ENCODE measurements around the gene POLR2C.
"Not testable (repeated sequence)": the region's sequence is repeated elsewhere in the genome, so short reads cannot be mapped to it uniquely, and the experiment has no call there.

The POLR2C gene

DNA sequence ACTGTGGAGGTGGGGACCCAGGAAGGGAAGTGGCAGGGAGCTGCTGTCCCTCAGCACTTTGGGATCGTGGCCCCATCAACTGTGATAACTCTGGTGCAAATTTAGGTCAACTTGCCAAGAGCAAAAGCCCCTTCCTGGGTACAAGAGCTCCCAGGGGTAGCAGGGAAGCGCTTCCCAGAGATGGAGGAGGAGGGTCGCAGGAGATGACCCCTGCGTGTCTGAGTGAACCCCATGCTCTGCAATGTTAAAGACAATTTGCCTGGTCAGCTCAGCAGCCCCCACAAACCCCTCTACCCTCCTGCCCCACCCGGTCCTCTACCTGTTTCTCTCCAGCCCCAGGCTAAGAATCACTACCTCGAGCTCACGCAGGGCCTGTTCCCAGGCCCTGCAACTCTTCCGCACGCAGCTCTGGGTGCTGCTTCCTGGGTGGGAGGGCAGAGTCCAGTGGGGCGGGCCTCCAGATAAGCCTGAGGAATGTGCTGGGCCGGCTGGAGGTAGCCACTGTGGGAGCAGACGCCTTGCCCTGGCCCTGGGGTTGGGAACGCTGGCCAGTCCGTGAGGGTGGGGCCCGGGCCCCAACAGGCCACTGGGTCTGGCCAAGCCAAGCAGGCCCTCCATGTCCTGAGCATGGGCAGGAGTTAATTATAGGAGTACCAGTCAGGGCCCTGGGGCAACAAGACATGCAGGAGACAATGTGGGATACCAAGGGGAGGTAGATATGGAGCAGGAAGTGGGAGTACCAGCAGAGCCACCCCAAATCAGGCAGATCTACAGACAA, 17.7 kb downstream of the POLR2C start:
- no peak for DNase-seq

DNA sequence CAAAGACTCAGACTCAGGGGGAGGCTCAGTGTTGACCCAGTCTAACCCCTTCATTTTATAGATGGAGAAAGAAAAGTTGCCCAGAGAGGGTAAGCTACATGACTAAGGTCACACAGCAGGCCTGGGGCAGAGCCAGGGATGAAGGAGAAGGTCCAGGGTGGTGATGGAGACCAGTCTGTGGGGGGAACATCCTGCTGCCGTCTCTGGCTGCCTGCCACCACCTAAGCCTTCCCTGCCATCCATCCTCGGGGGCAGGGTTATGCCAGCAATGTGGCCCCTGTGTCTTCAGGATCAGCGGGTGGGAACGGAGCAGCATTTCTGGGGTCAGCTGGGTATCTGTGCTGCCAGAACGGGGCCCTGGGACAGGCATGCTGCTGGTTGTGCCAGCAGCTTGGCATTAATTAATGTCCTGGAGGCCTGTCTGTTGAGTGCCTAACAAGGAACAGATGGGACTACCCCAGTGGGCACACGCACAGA, 18.3 kb downstream of the POLR2C start:
- no peak for DNase-seq

DNA sequence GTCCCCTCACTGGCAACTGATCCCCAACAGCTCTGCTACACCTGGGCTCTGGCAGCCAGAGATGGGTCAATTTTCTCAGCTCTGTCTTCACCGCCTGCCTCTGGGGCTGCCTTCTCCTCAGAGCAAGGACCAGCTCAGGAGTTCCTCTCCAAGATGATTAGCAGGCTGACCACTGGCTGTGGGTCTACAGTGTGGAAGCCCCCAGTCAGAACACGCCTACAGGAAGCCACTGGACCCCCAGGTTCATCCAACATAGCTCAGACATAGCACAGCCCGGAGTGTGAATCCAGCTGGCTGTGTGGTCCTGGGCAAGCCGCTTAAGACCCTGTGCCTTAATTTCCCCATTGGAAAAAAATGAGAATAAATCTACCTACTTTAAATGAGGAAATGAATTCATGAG, 18.9 kb downstream of the POLR2C start:
- no peak for DNase-seq

DNA sequence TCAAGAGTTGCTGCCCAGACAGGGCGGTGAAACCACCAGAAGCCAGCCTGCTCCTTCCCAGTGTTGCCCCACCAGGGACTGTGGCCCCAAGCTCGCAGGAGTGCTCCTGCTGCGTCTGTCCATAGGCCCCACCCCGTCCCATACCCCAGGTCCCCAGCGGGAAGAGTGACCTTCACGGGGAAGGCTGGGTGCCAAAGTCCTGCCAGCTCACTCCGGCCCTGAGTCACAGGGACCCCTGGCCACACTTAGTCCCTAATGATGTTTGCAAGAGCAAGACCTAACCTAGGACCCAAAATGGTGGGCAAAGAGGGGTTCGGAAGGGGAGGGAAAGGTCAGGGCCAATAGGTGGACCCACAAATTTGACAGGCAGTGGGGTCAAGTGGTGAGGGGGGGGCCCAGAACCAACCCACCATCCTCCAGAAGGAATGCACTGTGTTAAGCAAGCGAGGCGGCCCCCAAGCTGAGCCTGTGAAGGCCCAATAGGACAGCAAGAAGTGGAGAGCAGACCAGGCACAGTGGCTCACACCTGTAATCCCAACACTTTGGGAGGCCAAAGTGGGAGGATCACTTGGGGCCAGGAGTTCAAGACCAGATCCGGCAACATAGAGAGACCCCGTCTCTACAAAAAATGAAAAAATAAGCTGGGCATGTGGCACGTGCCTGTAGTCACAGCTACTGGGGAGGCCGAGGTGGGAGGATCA, 20.5 kb downstream of the POLR2C start:
- DNase-seq = no peak

DNA sequence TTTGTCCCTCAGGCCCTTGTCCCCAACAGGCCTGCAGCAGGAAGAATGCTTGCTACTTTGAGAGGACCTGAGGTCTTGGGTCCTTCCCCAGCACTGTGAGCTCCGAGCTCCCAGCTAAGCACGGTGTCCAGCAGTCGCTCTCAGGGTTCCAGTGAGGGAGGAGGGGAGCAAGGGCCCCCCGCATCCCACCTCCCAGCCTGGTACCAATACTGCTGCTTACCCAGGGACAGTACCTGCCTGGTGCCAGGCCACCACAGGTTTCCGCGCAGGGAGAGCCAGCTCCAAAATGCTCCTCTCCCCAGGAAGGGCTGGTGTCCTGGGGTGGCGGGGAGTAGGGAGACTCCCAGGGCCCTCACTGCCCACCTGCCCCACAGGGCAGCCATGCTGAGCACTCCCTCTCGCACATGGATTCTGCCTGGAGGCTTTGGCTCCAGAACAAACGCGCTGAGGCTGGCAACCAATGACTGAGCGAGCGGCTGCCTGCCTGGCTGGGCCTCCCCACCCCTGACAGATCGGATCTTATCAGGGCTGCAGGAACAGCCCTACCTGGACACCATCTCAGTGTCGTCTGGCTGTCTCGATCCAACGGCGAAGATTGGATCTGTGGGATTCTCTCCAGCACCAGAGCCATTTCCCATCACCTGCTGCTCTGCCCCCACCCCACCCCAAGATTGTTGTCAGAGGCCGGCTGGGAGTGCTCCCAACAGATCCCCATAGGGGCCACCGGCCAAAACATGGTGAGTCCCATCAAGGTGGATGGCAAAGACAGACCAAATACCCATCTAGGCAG, 21.4 kb downstream of the POLR2C start:
- DNase-seq = no peak

DNA sequence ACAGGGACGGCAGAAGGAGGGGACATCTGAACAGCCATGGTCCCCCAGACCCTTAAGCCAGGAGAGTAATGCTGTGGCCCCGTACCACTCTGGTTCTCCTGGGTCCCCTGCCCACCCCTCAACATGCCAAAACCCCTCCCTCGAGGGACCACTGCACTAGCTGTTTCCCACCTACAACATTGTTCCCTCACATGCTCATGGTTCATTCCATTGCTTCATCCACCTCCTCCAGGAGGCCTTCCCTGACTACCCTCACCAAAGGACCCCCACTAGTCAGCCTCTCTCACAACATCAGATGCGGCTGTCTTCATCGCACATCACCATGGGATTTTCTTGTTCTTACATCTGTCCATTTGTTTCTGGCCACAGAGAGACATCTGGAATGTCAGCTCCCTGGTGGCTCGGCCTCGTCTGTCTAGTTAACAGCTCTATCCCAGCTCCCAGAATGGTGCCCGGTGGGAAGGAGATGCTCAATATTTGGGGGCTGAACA, 22.1 kb downstream of the POLR2C start:
- no peak for DNase-seq

DNA sequence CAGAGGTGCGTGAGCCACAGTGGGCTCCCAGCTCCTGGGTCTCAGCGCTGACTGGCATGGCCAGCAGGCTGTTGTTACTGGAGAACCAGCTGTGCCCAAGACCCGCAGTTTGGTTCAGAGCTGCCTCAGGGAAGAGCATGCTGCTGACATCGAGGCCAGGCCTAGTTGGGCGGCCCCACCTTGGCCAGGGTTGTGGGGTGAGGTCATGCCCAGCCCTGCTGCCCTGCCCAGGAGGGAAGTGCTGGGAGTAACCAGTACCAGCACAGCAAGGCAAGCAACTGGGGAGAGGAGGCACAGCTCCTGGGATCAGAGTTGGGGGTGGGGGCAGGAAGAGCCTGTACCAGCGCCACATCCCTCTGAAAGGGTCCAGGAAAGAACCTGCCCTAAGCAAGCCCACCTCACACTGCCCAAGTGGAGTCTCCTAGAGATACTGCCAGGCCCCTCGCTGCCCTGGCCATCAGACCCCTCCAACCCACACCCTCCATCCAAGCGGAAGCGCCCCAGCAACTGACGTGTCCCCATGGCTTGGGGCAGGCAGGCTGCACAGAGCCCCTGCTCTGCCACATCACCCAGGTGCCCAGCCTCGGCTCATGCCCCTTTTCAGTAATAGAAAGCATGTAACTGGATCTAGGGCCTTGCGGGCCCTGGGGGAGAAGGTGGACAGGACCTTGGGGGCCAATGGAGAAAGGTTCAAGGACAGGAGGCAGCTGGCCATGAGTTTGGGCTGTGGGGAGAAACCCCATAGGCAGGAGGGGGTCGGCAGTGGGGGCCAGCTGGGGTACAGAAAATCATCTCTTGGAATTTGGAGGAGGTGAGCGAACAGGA, 22.8 kb downstream of the POLR2C start:
- no peak for DNase-seq

DNA sequence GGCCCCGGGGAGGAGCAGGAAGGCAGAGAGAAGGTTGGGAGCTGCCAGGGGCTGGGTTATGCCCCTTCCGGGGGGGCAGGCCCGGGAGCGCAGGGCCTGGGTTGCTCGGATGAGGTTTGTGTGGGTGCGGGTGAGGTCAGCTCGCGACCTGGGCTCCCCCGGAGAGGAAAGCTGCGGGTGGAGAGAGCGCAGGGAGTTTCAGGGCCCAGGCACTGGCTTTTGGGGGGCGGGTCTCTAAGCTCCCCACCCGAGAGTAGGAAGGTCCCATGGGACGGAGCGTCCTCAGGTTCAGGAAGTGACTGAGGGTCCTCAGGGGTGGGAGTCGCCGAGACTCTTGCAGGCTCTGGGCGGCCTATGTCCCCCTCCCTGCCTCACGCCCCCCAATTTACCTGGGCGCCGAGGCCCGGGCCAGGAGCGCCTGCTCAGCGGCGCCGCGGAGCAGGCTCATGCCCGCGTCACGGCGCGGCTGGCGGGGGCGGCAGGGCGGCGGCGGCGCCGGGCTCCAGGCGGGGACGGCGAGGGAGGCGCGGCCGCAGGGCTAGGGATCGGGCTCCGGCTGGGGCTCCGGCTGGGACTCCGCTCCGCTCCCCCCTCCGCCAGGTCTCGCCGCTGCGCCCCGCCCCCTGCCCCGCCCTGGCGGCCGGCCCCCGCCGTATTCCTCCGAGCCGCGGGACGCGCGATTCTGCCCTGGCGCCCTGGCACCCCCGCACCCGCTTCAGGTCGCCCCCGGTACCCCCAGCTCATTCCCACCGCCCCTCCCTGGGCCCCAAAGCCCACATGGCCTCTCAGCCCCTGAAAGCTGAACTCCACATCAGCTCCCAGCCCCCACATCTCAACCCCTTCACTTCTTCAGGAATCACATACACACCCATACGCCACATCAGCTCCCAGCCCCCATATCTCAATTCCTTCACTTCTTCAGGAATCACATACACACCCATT, 23.7 kb downstream of the POLR2C start, which contains the start of gene DOK4:
Gene DOK4 (minus strand): TSS at position 578 of the 942 bp plus-strand sequence. CDS start 6,986 bp downstream, outside the sequence.
- DNase-seq = peak; percentile 59

DNA sequence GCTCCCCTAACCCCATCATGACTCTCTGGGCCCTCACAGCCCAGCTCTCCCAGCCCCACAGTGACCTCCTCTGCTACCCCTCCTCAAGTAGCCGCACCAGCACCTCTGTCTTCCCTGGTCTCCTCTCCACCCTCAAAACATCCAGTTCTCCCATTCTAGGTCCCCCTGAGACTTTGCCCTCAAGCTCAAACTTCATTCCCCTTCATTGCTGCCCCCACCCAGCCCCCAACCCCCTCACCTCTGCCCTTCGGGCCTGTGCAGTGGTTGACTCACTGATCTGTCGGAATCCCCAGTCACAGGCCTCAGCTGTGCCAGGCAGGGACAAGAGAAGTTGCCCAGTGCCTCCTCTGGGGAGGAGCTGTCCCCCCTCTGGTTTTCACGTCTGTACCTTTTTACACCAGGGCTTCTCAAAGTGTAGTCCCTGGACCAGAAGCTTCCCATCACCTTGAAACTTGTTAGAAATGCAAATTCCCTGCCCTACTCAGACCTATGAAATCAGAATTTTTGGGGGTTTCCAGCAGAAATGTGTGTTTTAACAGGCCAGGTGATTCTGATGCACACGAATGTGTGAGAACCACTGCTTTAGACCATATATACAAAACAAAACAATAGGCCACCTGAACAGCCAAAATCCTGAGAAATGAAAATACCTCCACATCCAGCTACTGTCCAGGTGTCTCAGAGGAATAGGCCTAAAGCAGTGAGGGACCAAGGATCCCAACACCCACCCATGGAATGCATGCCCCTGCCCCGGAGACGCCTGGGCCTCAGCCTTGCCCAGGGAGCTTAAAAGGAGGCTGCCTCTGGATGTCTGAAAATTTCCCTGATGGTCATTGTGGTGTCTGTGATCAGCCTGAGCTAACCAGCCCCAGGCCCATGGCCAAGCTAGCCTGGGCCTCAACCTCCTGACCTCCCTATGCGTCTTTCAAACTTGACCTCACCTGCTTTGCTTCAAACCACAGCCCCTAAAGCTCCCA, 24.7 kb downstream of the POLR2C start:
- DNase-seq = no peak

DNA sequence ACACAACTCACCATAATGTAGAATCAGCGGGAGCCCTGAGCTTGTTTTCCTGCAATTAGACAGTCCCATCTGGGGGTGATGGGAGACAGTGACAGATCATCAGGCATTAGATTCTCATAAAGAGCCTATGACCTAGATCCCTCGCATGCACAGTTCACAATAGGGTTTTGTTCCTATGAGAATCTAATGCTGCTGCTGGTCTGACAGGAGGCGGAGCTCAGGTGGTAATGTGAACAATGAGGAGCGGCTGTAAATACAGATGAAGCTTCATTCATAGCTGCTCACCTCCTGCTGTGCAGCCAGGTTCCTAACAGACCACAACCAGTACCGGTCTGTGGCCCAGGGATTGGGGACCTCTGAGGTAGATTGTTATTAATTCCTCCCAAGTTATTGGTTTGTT, 26.8 kb downstream of the POLR2C start:
- DNase-seq = no peak

DNA sequence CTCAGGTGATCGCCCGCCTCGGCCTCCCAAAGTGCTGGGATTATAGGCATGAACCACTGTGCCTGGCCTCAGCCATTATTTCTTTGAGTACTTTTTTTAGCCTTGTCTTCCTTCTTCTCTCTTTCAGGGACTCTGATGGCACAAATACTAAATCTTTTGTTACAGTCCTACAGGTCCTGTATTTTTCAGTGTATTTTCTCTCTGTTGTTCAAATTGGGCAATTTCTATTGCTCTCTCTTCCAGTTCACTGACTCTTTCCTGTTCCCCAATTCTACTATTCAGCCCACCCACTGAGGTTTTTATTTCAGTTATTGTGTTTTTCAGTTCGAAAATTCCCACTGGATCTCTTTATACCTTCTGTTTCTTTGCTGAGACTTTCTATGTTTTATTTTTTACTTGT, 31.3 kb downstream of the POLR2C start:
- no peak for DNase-seq

DNA sequence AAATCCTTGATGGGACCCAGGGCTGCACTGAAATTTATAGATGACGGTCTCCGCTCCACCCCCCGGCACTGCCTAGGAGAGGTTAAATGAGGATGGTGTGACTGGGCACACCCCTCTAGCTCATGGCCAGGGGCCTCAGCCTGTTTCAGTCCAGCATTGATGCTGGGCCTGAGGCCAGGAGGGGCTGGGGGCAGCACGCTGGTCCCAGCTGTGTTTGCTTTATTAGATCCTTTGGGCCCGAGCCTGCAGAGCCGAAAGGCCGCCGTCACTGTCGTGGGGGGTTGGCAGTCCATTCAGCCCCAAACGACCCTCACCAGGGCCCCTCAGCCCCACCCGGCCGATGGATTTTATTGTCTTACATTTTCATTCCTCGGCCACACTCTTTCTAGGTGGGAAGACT, 34.6 kb downstream of the POLR2C start:
- no peak for DNase-seq

DNA sequence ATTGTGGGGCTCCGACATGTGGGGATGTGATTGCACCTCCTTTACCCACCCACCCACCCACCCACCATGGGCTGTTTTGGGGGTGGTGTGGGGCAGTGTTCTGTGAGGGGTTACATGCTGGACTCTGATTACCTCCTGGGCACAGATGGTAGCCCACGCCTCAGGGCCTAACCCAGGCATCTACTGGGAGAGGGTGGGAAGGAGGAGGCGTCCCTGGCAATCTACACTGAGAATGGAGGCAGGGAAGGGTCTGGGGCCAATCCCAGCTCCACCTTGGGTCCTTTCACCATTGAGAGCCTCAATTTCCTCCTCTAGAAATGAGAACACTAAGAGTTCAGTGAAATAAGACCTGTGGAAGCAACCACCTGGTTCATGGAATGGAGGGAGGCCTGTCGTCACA, 35.6 kb downstream of the POLR2C start:
- no peak for DNase-seq

DNA sequence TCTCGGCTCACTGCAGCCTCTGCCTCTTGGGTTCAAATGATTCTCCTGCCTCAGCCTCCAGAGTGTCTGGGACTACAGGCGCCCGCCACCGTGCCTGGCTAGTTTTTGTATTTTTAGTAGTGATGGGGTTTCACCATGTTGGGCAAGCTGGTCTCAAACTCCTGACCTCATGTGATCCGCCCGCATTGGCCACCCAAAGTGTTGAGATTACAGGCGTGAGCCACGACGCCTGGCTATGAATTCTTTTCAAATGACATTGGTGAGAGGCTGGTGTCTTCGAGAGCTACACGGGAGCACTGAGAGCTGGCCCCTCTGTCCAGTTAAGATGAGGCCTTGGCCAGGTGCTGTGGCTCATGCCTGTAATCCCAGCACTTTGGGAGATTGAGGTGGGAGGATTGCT, 37.5 kb downstream of the POLR2C start:
- DNase-seq = not testable (repeated sequence)

DNA sequence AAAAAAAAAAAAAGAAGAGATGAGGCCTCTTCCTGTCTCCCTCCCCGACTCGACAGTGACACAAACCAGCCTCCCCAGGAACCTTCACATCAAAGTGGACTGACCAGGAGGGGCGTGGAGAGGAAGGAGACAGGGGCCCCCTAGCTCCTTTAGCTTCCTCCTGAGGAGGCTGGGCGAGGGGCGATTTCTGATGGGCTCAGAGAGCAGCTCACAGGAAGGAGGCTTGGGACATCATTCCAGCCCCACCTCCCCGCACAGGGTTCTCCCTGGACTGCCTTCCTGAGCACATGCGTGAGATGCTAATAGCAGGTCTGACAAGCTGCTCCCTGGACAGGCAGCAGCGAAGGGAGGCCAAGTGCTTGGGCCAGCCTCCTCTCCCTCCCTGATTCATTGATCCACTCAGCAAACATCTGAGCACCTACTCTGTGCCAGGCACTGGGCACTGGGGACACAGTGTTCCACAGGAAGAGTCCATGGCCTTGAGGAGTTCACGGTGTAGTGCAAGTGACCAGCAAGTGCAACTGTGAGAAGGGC, 38.2 kb downstream of the POLR2C start:
- DNase-seq = no peak

DNA sequence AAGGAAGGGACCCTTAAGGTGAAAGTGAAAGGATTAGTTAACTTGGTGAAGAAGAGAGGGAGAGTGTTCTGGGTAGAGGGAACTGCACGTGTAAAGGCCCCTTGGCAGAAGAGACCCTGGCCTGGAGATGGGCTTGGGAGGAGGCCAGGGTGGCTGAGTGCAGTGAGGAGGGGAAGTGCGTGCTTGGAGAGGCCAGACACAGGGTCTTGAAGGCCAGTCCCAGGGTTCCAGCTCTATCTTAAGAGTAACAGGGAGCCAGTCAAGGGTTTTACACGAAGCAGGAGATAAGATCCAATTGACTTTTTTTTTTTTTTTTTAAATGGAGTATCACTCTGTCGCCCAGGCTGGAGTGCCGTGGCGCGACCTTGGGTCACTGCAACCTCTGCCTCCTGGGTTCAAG, 39.0 kb downstream of the POLR2C start:
- DNase-seq = no peak

DNA sequence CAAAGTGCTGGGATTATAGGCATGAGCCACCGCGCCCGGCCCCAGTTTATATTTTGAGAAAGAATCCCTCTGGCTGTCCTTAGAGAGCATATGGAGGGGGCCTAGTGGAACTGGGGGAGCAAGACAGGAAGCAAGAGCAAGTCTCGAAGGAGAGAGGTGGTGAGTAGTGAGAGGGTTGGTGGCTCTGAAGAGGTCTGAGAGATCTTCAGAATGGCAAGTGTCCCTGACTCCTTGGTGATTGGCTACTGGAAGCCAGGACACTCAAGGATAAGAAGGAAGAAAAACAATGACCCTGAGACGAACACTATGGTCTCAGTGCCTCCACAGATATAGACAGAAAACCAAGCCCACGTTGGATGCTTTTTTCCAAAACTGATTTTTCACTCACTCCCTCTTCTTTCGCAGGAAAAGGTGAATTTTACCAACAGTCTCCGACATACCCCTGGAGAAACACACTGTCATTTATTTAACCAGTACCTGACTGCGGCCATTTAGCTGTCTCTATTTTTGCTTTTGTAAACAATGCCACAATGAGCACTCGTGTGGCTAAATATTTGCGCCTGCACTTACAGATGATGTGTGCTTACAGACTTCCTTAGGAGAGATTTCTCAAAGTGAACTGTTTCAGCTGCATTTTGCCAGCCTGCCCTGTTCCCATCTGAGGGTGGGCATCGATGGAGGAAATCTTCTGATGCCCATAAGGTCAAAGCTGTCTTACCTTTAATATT, 39.7 kb downstream of the POLR2C start:
- DNase-seq = peak; percentile 57

DNA sequence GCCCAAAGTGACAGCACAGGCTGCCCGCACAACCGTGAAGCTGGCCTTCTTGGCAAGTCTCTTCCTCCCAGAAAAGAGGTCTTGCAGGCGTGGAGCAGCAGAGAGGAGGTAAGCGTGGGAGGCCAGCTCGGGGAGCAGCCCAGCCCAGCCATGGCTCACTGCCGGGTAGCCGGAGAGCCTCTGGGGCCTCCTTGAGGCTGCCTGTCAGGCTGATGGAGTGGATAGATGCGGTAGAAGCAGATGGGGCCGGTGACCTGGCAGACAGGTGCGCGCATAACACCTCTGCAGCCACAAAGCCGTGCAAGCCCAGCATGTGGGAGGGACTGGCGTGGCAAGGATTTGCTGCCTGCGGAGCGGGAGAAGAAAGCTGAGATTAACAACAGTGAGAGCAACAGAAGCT, 40.9 kb downstream of the POLR2C start:
- DNase-seq = peak; percentile 91

DNA sequence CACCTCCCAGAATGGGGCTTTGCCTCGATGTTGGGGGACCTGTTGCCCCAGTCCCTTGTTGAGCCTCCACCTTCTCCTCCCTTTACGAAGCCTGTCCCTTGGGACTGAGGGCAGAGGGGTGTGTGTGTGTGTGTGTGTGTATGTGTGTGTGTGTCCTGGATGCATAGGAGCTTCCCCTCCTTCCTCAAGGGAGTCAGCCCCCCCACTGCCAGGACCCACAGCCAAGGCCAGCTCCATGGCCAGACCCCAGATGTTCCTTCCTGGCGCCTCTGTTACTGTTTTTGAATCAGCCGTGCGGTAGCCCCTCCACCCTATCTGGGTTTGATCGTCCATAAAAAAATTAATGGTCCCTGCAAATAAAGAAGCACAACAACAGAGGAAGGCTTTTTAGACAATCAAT, 41.5 kb downstream of the POLR2C start:
- no peak for DNase-seq
